Esophagus muscularis mucosa (tissue), 3 donors: ENCODE results near the gene DDHD1.

ENCODE experiments used
- POLR2AphosphoS5 ChIP-seq, 2 donors: sonication (generic); formaldehyde crosslinking; IDR thresholded peaks; one replicate each; pipeline ENCODE4 v1.6.1; 2017; ENCODE audit warnings: antibody characterized with exemption in 2 of 2
- TF ChIP-seq, protein P1 (sequence below), 3 experiments: fragments of 200-600 bp in 2 of 3; fragments of 450-650 bp in 1 of 3; sonication (generic) in 2 of 3; IDR thresholded peaks; one replicate each; pipeline ENCODE4 v1.5.1; 2017 to 2019; ENCODE audit warnings: antibody characterized with exemption in 3 of 3, mild to moderate bottlenecking in 2 of 3, moderate library complexity in 1 of 3

DNA sequence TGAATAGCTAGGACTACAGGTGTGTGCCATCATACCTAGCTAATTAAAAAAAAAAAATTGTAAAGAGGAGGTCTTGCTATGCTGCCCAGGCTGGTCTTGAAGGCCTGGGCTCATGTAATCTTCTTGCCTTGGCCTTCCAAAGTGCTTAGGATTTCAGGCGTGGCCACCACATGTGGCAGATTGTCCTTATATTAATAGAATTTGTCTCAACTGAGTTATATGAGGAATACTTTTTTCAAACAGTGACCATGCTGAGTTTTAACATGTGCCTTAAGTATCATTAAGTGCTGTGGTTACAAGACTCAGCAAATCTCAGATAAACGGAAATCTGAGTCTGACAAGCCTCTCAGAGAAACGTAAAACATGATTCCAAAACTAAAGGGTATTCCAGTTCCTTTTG, 119.1 kb downstream of the DDHD1 start:
- TF ChIP-seq, protein P1, sequence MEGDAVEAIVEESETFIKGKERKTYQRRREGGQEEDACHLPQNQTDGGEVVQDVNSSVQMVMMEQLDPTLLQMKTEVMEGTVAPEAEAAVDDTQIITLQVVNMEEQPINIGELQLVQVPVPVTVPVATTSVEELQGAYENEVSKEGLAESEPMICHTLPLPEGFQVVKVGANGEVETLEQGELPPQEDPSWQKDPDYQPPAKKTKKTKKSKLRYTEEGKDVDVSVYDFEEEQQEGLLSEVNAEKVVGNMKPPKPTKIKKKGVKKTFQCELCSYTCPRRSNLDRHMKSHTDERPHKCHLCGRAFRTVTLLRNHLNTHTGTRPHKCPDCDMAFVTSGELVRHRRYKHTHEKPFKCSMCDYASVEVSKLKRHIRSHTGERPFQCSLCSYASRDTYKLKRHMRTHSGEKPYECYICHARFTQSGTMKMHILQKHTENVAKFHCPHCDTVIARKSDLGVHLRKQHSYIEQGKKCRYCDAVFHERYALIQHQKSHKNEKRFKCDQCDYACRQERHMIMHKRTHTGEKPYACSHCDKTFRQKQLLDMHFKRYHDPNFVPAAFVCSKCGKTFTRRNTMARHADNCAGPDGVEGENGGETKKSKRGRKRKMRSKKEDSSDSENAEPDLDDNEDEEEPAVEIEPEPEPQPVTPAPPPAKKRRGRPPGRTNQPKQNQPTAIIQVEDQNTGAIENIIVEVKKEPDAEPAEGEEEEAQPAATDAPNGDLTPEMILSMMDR (IDR thresholded peaks at IDR 0.05), result no peak
- no peak for TF ChIP-seq POLR2AphosphoS5 (IDR thresholded peaks at IDR 0.05)
